Hematopoietic multipotent progenitor cell treated with erythropoietin and hydrocortisone succinate and interleukin-3 and kit ligand, for 8 days (in vitro differentiated cells): ENCODE measurements around the gene ZNF629.

ENCODE experiments used
- DNase-seq: peaks from one replicate; pipeline ENCODE4 v3.0.0-alpha.2; 2015

The ZNF629 gene

GRCh38 chr16:30785126-30786106 lies 1.6 kb downstream of the ZNF629 start:
- DNase-seq, result no peak

- DNase-seq, result no peak
Observed at GRCh38 chr16:30784215-30784614, 2.8 kb downstream of the ZNF629 start.

DNA sequence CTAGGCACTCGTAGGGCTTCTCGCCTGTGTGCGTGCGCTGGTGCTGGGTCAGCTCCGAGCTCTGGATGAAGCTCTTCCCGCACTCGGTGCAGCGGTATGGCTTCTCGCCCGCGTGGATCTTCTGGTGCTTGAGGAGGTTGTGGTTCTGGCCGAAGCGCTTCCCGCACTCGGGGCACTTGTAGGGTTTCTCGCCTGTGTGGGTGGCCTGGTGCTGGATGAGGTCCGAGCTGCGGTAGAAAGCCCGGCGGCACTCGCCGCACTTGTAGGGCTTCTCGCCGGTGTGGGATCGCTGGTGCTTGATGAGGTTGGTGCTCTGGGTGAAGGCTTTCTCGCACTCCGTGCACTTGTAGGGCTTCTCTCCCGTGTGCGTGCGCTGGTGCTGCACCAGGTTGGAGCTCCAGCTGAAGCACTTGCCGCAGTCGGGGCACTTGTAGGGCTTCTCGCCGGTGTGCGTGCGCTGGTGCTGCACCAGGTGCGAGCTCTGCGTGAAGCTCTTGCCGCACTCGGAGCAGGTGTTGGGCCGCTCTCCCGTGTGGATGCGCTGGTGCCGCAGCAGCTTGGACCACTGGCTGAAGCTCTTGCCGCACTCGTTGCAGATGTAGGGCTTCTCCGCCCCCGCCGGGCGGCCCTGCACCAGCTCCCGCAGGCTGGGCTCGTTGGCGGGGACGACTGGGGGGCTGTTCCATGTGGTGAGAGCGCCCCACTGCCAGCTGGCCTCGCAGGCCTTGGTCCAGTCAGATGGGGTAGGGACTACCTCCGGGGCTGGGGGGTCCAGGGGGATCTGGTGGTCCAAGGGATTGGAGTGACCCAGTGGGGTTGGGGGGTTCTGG lies 3.5 kb downstream of the ZNF629 start:
- DNase-seq, result no peak

DNA sequence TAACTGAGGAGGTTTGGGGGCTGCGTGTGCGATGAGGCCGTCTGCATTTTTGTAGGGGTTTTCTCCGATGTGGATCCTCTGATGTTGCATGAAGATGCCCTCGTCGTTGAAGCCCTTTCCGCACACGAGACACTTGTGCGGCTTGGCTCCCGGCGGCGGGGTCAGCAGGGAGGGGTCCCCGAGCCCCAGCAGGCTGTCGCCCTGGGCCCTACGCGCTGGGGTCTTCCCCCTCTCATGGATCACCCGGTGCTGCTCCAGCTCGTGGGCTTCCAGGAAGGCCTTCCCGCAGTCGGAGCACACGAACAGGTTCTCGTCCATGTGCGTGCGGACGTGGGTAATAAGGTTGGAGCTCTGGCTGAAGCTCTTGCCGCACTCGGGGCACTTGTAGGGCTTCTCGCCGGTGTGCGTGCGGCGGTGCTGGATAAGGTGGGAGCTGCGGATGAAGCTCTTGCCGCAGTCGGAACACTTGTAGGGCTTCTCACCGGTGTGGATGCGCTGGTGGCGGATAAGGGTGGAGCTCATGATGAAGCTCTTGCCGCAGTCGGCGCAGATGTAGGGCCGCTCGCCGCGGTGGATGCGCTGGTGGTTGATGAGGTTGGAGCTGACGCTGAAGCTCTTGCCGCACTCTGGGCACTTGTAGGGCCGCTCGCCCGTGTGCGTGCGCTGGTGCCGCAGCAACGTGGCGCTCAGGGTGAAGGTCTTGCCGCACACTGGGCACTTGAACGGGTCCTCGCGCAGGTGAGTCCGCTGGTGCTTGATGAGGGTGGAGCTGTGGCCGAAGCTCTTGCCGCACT lies 4.3 kb downstream of the ZNF629 start:
- no peak for DNase-seq

DNA sequence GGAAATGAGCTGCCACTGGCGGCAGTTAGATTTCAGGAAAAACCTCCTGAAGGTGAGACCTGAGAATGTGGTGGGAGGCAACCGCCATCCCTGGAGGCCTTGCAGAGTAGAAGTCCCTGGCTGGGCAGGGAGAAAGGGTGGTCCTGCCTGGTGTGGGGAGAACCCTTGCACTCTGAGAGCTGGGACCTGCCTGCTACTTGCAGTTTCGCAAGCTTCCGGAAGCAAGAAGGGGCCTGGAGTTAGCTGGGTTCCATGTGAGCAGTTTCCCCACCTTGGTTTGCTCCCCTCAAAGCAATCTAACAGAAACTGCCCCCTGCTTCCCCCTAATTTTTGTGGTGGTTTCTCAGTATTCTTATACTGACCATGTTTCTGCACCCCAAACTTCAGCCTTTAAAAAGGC lies 6.5 kb downstream of the ZNF629 start:
- no peak for DNase-seq

DNA sequence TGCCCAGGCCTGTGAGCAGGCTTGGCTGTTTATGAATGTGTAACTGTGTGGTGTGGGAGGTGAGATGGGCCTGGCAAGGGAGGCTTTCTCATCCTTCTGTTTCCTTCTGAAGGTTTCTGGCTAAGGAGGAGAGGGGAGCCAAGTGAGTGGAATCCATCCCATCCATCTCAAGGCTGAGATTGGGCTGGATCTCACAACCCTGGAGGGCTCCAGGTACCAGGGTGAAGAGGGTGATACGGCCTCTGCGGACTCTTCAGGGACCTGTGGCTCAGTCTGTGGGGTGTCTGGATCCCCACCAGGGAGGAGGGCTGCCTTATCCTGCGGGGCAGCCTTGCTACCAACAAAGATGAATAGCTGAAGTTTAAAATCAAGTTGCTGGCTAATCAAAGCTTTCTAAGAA lies 7.0 kb downstream of the ZNF629 start:
- DNase-seq, result no peak

GRCh38 chr16:30779596-30779995 lies 7.4 kb downstream of the ZNF629 start:
- DNase-seq, result no peak

DNA sequence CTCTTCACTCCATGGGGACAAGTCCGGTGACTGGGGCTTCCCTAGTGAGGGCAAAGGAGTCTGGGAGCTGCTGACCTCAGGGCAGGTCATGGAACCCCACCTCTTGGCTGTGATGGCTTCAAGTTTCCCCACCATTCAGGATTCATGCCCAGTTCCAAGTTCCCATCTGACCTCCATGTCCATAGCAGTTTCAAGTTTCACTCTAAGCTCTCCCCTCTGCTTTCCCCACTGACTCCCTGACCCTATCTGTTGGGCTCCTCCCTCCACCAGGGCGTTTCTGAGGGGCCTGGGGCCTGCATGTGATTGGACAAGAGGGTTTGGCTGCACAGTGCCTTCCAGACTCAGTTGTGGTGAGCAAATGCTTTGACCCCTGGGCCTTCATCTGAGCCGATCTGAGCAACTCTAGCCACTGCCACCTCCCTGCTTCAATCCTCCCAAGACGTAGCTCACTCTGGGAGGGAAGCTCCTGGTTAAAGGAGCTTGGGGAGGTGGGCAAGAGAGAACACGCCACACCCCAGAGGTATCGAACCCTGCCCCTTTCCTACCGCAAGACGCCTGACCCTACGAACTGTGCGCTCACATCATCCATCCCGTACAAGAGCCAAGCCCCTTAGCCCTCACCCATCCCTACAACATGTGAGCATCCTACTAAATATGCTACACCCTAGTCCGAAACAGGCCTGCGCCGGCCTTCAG lies 8.3 kb downstream of the ZNF629 start:
- DNase-seq, result peak; percentile 41

DNA sequence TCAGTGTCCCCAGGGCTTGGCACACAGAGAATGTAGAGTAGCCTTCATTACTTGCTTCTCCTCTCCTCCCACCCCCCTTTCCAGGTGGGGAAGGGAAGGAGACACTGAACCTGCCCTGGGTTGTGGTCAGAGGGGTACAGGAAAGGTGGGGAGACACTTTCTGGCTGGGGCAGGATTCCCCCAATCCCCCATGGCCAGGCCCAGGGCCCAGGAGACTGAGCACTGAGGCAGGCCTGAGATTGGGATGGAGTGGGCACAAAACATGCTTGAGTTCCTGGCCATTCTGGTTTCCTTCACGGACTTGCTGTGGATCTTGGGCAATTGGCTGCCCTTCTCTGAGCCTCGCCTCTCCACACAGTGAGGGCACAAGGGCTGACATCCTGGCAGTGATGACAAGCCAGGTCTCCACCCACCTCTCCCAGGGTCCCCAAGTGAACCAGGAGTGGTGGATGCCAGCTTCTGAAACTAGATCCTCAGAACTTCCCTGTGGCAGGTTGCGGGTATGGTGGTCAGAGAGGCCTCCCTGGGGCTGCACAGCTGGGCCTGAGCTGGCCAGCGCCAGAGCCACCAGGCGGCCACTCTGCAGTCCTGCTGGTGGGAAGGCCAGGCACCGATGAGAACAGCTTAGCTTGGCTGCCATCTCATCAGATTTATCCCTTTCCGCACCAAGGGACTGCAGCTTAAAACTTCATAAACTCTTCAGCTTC lies 9.3 kb downstream of the ZNF629 start:
- DNase-seq, result no peak

- DNase-seq, result peak; percentile 87
Observed at GRCh38 chr16:30775392-30776188, 11.4 kb downstream of the ZNF629 start.

DNA sequence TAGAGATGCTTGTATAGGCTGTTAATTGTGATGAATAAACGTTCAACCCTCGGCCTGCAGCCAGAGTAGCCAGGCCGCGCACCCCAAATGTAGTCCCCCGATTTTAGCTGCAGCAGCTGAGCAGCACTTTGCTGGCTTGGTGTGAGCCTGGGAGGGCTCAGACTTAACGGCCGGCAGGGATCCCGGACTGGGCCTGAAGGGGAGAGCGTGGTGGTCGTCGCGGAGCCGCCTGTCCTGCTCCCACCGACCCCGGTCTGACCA lies 11.9 kb downstream of the ZNF629 start:
- DNase-seq, result no peak

GRCh38 chr16:30774367-30775130 lies 12.5 kb downstream of the ZNF629 start:
- DNase-seq, result no peak

DNA sequence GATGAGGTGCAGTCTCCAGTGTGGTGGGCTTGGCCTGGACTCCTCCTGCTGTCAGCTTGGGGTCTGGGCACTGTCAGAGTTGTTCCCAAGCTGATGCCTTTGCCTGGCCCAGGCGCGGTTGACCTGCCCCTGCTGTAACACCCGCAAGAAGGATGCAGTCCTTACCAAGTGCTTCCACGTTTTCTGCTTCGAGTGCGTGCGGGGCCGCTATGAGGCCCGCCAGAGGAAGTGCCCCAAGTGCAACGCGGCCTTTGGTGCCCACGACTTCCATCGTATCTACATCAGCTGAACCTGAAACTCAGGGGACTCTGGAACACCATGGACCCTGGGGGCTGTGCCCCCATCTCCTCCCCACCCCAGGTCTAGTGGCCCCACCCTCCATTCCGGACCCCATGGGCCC lies 13.2 kb downstream of the ZNF629 start:
- no peak for DNase-seq

GRCh38 chr16:30771726-30772125 lies 15.3 kb downstream of the ZNF629 start:
- no peak for DNase-seq

DNA sequence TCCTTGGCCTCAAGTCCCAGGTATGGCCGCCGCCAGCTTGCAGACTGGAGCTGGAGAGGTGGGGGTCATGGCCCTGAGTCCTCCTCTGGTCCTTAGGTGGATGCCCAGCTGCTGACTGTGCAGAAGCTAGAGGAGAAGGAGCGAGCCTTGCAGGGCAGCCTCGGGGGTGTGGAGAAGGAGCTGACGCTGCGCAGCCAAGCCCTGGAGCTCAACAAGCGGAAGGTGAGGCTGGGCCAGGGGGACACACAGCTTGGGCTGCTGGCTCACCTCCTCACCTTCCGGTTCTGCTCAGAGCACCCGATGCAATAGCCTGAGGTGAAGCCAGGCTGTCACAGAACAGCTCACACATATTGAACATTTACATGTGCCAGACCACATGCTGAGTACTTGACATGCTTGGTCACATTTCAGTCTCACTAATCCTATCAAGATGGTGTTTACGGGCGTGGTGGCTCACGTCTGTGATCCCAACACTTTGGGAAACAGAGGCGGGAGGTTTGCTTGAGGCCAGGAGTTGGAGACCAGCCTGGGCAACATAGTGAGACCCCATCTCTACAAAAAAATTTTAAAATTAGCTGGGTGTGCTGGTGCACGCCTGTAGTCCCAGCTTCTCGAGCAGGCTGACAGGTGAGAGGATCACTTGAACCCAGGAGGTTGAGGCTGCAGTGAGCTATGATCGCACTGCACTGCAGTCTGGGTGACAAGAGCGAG lies 17.5 kb downstream of the ZNF629 start:
- no peak for DNase-seq

DNA sequence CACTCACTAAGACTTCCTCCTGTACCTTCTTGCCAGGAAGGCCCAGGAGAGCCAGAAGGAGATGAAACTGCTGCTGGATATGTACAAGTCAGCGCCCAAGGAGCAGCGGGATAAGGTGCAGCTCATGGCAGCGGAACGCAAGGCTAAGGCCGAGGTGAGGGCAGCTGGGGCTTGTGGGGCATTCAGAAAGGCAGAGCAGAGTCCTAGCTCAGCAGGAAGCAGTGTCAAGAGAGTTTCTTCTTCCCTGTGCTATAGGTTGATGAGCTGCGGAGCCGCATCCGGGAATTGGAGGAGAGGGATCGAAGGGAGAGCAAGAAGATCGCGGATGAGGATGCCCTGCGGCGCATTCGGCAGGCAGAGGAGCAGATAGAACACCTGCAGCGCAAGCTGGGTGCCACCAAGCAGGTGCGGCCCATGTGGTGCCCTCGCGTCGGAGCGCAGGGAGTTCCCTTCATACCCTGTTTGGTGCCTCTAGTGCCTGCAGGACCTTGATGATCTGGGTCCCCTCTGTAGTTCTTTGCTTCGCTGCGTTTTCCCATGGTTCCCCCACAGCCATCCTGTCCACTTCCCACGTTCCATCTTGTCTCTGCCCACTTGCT lies 18.3 kb downstream of the ZNF629 start:
- no peak for DNase-seq

GRCh38 chr16:30767767-30768465 lies 19.1 kb downstream of the ZNF629 start:
- no peak for DNase-seq

GRCh38 chr16:30766933-30767284 lies 20.1 kb downstream of the ZNF629 start:
- no peak for DNase-seq
